A549 treated with CpdA at 1 μM for 4 hours (cell line): ENCODE data around the gene PSEN1. TPM values are rescaled to one million over a fixed set of nuclear protein-coding genes. Genes with fewer than 3 reads are reported as not detected.

Source experiments
- total RNA-seq: library from RNA; stranded (reverse); fragments of 200-300 nt; extraction: Qiagen RNA extraction; gene quantifications from 5 replicates; pipeline ENCODE4 v1.2.3, GENCODE V29; 2022; ENCODE audit warnings: low read depth

Gene PSEN1
- total RNA-seq, result 58.0 to 69.9 TPM (median 60.3 TPM) in 5 replicates

DNA sequence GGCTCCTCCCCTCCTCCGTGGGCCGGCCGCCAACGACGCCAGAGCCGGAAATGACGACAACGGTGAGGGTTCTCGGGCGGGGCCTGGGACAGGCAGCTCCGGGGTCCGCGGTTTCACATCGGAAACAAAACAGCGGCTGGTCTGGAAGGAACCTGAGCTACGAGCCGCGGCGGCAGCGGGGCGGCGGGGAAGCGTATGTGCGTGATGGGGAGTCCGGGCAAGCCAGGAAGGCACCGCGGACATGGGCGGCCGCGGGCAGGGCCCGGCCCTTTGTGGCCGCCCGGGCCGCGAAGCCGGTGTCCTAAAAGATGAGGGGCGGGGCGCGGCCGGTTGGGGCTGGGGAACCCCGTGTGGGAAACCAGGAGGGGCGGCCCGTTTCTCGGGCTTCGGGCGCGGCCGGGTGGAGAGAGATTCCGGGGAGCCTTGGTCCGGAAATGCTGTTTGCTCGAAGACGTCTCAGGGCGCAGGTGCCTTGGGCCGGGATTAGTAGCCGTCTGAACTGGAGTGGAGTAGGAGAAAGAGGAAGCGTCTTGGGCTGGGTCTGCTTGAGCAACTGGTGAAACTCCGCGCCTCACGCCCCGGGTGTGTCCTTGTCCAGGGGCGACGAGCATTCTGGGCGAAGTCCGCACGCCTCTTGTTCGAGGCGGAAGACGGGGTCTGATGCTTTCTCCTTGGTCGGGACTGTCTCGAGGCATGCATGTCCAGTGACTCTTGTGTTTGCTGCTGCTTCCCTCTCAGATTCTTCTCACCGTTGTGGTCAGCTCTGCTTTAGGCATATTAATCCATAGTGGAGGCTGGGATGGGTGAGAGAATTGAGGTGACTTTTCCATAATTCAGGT is at the start of gene PSEN1:
Gene PSEN1 (plus strand): TSS at position 121 of the 839 bp plus-strand sequence. CDS start 11,513 bp downstream, outside the sequence.

GRCh38 chr14:73237219-73237785 is 101.0 kb downstream of the PSEN1 start, which contains the start of gene PAPLN:
Gene PAPLN, plus strand, starts transcription at chr14:73237506. Its CDS starts 2,273 bp downstream, at chr14:73239779.

Other genes starting within 250 kb of the PSEN1 start
- 0.10 to 0.61 TPM (median 0.27 TPM) in 5 replicates for gene DPF3, start 242.4 kb upstream of the PSEN1 start, total RNA-seq
- 22.6 to 33.6 TPM (median 26.5 TPM) in 5 replicates for gene DCAF4, start 210.0 kb upstream of the PSEN1 start, total RNA-seq
- gene ZFYVE1, start 109.4 kb upstream of the PSEN1 start, total RNA-seq, result 8.9 to 11.1 TPM (median 10.1 TPM) in 5 replicates
- 52.9 to 78.8 TPM (median 61.1 TPM) in 5 replicates for gene RBM25, start 78.0 kb upstream of the PSEN1 start, total RNA-seq
- 8.4 to 12.8 TPM (median 10.1 TPM) in 5 replicates for gene PAPLN, start 101.0 kb downstream of the PSEN1 start, total RNA-seq